Fibroblast of pulmonary artery (primary cell): ENCODE measurements around the gene PARD3.
"Not testable (repeated sequence)": the region's sequence is repeated elsewhere in the genome, so short reads cannot be mapped to it uniquely, and the experiment has no call there.

Experiments used
- DNase-seq: peaks from one replicate; pipeline ENCODE4 v3.0.0-alpha.2; 2010; ENCODE audit warnings: low read depth
- H3K4me3 ChIP-seq: replicated peaks from 2 replicates; pipeline ENCODE4 v1.5.1; 2011; ENCODE audit warnings: low read depth, mild to moderate bottlenecking, control low read depth, low read length, moderate library complexity
- CTCF ChIP-seq: IDR thresholded peaks from 2 replicates; pipeline ENCODE4 v1.5.1; 2011; ENCODE audit warnings: mild to moderate bottlenecking, control low read depth, low read length, inconsistent platforms; ENCODE audit errors: missing control alignments

The PARD3 gene

GRCh38 chr10:34356463-34356862 is 458.6 kb downstream of the PARD3 start:
- no peak for TF ChIP-seq CTCF
- no peak for DNase-seq
- H3K4me3 ChIP-seq: no peak overlapping the region

- DNase-seq, H3K4me3 ChIP-seq: not testable (repeated sequence)
These were observed 461.6 kb downstream of the PARD3 start for GRCh38 chr10:34353530-34353929.

- not testable (repeated sequence) for DNase-seq, H3K4me3 ChIP-seq
These were observed 462.4 kb downstream of the PARD3 start for GRCh38 chr10:34352599-34353204.

- no peak for TF ChIP-seq CTCF
- DNase-seq: peak; percentile 32
- H3K4me3 ChIP-seq: no peak overlapping the region
These were observed 463.9 kb downstream of the PARD3 start for GRCh38 chr10:34351161-34351560.

GRCh38 chr10:34348917-34349485 is 466.1 kb downstream of the PARD3 start:
- no peak overlapping the region for H3K4me3 ChIP-seq
- TF ChIP-seq CTCF: no peak
- DNase-seq: no peak

- DNase-seq: no peak
- no peak for TF ChIP-seq CTCF
- H3K4me3 ChIP-seq: no peak overlapping the region
These were observed 467.1 kb downstream of the PARD3 start for GRCh38 chr10:34348021-34348420.

- H3K4me3 ChIP-seq: no peak overlapping the region
- no peak for DNase-seq
- no peak for TF ChIP-seq CTCF
These were observed 468.0 kb downstream of the PARD3 start for GRCh38 chr10:34347131-34347530.

- H3K4me3 ChIP-seq: no peak overlapping the region
- no peak for DNase-seq
- TF ChIP-seq CTCF: no peak
These were observed 468.5 kb downstream of the PARD3 start for GRCh38 chr10:34346516-34347100.
